Upper lobe of right lung (tissue), 1 donor: Measurements from ENCODE around the gene CALY. TPM values are rescaled to one million over a fixed set of nuclear protein-coding genes. Genes with fewer than 3 reads are reported as not detected.

Experiments used
- ATAC-seq: fragments of 200-7000 bp; cut with Tn5 transposase; one replicate; pipeline ENCODE4 v1.9.1; 2020; ENCODE audit warnings: mild to moderate bottlenecking, moderate library complexity
- DNase-seq: peaks from one replicate; pipeline ENCODE4 v3.0.0-alpha.2; 2020
- H3K27ac ChIP-seq: fragments of 200-600 bp; one replicate; pipeline ENCODE4 v1.8.0; 2022
- H3K27me3 ChIP-seq: fragments of 200-600 bp; one replicate; pipeline ENCODE4 v1.8.0; 2022; ENCODE audit warnings: mild to moderate bottlenecking
- H3K36me3 ChIP-seq: fragments of 200-600 bp; one replicate; pipeline ENCODE4 v1.8.0; 2022
- H3K4me1 ChIP-seq: fragments of 200-600 bp; one replicate; pipeline ENCODE4 v1.8.0; 2022
- H3K4me3 ChIP-seq: fragments of 200-600 bp; one replicate; pipeline ENCODE4 v1.8.0; 2022; ENCODE audit warnings: mild to moderate bottlenecking
- H3K9me3 ChIP-seq: fragments of 200-600 bp; one replicate; pipeline ENCODE4 v1.8.0; 2022
- intact Hi-C: fragments of 100-400 bp; cut with DNase I; formaldehyde crosslinking; loops from one replicate; pipeline ENCODE4 v1.11.0; 2022
- total RNA-seq: library from RNA; stranded (reverse); fragmentation: NEBNext Ultra II Directional; extraction: Animal tissue kit (Norgen Biotek cat#: 25700); gene quantifications from one replicate; pipeline ENCODE4 v1.2.1, GENCODE V29; 2021
- TF ChIP-seq, protein P1 (sequence below): fragments of 200-600 bp; IDR thresholded peaks from one replicate; pipeline ENCODE4 v1.8.0; 2022; ENCODE audit warnings: antibody characterized with exemption
- donor health status: DM: no; HTN: yes; CAD: no; lungs with severe emphysema.

The CALY gene
- total RNA-seq, 1 donor from 2014 or later = not detected

GRCh38 chr10:133332936-133333699 is 3.6 kb downstream of the CALY start:
- intact Hi-C loops = no loop called here
- no peak for ATAC-seq
- H3K9me3 ChIP-seq = no peaks in the 10 kb centered on the region
- H3K4me1 ChIP-seq = peaks cover 20% of the 10 kb centered on the region
- no peak overlapping the region for H3K4me3 ChIP-seq
- TF ChIP-seq, protein P1, sequence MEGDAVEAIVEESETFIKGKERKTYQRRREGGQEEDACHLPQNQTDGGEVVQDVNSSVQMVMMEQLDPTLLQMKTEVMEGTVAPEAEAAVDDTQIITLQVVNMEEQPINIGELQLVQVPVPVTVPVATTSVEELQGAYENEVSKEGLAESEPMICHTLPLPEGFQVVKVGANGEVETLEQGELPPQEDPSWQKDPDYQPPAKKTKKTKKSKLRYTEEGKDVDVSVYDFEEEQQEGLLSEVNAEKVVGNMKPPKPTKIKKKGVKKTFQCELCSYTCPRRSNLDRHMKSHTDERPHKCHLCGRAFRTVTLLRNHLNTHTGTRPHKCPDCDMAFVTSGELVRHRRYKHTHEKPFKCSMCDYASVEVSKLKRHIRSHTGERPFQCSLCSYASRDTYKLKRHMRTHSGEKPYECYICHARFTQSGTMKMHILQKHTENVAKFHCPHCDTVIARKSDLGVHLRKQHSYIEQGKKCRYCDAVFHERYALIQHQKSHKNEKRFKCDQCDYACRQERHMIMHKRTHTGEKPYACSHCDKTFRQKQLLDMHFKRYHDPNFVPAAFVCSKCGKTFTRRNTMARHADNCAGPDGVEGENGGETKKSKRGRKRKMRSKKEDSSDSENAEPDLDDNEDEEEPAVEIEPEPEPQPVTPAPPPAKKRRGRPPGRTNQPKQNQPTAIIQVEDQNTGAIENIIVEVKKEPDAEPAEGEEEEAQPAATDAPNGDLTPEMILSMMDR = no peak
- H3K36me3 ChIP-seq = no peaks in the 10 kb centered on the region
- no peak for DNase-seq
- H3K27me3 ChIP-seq = peaks cover 70% of the 10 kb centered on the region
- no peak overlapping the region for H3K27ac ChIP-seq

DNA sequence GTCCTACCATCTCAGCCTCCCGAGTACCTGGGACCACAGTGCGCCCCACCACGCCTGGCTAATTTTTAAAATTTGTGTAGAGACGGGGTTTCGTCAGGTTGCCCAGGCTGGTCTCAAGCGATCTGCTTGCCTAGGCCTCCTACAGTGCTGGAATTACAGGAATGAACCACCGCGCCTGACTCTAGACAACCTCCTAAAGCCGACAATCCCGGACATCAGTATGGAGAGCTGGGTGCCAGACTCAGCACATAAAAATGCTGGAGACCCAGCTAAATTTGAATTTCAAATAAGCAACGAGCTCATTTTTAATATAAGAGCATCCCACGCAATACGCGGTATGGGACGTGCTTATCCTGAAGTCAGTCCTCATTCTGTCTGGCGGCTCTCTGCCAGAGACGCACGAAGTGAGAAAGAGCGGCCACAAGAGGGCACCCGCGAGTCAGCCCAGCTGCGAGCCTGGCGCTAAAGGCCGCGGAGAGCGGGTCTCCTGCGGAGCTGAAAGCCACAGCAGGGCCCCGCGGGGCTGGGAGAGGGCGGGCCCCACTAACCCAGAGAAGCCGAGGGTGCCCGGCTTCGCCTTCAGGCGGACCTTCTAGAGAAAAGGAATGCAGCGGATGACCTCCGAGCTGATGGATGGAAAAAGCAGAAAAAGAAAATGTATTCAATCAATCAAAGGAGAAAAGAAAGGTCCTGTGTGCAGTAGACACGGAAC is 7.0 kb downstream of the CALY start:
- intact Hi-C loops = no loop called here
- TF ChIP-seq, protein P1 = peak; percentile 96
- peaks cover 73% of the 10 kb centered on the region for H3K27me3 ChIP-seq
- no peaks in the 10 kb centered on the region for H3K36me3 ChIP-seq
- H3K4me1 ChIP-seq = peaks cover 12% of the 10 kb centered on the region
- H3K27ac ChIP-seq = no peak overlapping the region
- no peak overlapping the region for H3K4me3 ChIP-seq
- no peaks in the 10 kb centered on the region for H3K9me3 ChIP-seq
- peak; percentile 92 for ATAC-seq
- peak; percentile 92 for DNase-seq

- intact Hi-C loops = no loop called here
- TF ChIP-seq, protein P1 = no peak
- Histone ChIP-seq H3K27ac (no peak overlapping the region), H3K9me3 (no peaks in the 10 kb centered on the region), H3K4me1 (peaks cover 12% of the 10 kb centered on the region), H3K4me3 (no peak overlapping the region), H3K27me3 (peaks cover 71% of the 10 kb centered on the region), H3K36me3 (no peaks in the 10 kb centered on the region)
- ATAC-seq (no peak), DNase-seq (no peak)
Measured at GRCh38 chr10:133328358-133329343, 8.0 kb downstream of the CALY start.

DNA sequence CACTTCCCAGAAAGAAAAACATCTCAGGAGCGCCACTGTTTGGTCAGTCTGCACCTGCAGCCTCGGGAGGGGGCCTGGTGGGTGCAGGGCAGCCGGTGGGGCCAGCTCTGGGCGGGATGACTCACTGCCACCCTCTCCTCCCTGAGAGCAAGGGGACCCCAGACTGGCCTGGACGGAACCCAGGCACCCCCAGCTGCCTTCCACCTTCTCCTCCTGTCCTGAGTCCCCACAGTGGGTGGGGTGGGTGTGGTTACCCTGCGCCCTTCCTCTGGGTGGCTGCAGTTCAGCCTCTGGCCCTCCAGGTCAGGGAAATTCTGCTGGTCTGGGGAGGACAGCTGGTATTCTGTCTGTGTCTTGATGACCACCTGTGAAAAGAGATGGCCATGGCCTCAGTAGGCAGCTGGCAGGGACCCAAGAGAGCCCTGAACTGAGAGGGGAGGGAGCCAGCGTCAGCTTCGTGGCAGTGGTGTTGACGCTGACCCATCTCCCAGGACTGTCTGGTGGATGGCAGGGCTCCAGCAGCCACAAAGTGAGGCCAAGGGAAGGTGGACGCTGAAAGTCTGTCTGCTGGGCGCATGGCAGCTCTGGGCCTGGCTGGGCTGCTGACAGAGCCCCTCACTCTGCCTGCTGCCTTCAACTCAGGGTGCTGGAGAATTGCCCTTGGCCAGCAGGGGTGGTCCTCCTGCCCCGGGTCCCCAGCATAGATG is 8.9 kb downstream of the CALY start:
- H3K4me3 ChIP-seq = no peak overlapping the region
- TF ChIP-seq, protein P1 = no peak
- DNase-seq (no peak), ATAC-seq (no peak)
- H3K4me1 ChIP-seq = peaks cover 12% of the 10 kb centered on the region
- no peaks in the 10 kb centered on the region for H3K36me3 ChIP-seq
- peaks cover 70% of the 10 kb centered on the region for H3K27me3 ChIP-seq
- H3K9me3 ChIP-seq = no peaks in the 10 kb centered on the region
- intact Hi-C loops = no loop called here
- H3K27ac ChIP-seq = no peak overlapping the region
